ENCODE measurements around the gene TTBK2.

Gene TTBK2

DNA sequence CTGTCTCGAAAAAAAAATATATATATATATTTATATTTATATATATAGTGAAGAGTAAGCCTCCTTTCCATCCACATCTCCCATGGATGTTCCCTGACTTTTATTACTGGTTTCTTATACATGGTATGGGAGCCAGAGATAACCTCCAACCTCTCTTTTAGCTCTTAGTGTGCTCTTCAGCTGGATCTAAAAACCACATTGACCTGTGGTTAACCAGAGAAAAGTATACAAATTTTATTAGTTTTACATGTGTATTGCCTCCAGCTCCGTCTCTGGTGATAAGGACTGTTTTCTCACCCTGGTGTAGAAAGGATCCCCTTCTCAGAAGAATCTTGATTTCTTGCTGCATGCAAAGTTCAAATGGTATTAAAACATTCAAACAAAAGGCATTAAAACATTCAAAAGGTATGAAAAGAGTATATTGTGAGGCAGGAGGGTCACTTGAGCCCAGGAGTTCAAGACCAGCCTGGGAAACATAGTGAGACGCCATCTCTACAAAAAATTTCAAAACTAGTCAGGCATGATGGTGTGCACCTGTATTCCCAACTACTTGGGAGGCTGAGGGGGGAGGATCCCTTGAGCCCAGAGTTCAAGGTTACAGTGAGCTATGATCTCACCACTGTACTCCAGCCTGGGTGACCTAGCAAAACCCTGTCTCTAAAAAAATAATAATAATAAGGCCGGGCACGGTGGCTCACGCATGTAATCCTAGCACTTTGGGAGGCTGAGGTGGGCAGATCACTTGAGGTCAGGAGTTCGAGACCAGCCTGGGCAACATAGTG is 13.5 kb upstream of the TTBK2 start:
- TF ChIP-seq, protein P1, sequence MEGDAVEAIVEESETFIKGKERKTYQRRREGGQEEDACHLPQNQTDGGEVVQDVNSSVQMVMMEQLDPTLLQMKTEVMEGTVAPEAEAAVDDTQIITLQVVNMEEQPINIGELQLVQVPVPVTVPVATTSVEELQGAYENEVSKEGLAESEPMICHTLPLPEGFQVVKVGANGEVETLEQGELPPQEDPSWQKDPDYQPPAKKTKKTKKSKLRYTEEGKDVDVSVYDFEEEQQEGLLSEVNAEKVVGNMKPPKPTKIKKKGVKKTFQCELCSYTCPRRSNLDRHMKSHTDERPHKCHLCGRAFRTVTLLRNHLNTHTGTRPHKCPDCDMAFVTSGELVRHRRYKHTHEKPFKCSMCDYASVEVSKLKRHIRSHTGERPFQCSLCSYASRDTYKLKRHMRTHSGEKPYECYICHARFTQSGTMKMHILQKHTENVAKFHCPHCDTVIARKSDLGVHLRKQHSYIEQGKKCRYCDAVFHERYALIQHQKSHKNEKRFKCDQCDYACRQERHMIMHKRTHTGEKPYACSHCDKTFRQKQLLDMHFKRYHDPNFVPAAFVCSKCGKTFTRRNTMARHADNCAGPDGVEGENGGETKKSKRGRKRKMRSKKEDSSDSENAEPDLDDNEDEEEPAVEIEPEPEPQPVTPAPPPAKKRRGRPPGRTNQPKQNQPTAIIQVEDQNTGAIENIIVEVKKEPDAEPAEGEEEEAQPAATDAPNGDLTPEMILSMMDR (IDR thresholded peaks at IDR 0.05), result no peak

DNA sequence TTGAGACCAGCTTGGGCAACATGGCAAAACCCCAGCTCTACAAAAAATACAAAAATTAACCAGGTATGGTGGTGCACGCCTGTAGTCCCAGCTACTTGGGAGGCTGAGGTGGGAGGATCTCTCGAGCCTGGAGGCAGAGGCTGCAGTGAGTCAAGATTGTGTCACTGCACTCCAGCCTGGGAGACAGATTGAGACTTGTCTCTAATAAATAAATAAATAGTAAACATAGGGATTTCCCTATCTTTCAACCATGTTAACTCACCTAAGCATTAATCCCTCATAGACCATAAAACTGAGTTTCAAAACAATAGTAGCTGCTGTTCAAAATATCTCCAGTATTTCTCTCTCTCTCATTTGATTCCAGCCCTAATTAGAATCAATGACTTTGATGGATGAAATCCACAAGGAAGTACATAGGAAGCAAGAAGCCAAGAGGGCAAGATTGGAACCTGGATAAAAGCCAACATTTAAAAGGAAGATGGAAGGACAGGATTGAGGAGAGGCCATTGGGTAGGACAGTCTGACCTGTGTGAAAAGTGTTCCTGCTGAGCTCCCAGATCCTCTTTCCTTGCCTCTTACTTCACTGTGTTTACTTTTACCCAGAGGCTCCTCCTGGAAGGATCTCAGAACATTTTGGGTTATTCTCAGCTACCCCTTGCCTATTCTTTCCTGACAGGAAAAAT is 12.4 kb upstream of the TTBK2 start:
- TF ChIP-seq, protein P1 (IDR thresholded peaks at IDR 0.05), result no peak

DNA sequence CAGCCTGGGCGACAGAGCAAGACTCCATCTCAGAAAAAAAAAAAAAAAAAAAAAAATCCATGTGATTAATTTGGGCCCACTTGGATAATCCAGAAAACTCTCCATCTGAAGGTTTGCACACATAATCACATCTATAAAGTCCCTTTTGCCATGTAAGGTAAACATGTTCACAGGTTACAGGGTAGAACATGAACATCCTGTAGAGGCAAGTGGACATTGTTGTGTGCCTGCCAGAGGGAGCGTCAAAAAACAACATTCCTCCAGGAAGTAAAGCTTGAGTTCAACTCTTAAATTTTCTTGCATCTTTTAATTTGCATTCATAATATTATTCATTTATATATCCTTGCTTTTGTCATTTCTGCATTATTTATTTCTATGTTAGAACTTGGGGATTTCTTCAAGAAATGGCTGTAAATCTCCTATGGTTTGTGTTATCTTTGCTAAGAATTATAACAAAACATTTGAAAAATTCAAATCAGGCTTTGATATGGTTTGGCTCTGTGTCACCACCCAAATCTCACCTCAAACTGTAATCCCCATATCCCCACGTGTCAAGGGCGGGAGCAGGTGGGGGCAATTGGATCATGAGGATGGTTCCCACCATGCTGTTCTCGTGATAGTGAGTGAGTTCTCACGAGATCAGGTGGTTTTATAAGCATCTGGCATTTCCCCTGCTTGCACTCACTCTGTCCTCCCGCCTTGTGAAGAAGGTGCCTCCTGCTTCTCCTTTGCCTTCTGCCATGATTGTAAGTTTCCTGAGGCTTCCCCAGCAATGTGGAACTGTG is 11.3 kb upstream of the TTBK2 start:
- TF ChIP-seq, protein P1 (IDR thresholded peaks at IDR 0.05), result no peak

DNA sequence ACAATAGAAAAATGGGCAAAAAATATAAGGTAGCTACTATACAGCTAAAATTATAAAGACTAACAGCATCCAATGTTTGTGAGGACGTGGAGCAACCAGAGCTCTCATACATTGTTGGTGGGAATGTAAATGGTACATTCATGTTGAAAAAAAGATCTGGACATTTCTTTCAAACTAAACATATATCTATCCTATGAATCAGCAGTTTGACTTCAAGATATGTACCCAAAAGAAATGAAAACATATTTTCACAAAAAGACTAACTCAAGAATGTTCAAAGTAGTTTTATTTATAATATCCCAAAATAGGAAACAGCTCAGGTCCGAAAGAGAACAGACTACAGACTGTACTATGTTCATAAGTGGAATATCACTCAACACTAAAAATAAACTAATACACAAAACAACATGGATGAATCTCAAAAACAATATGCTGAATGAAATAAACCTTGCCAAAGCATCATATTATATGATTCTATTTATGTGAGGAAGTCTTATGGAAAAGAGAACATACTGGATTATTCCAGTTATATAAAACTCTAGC is 8.8 kb upstream of the TTBK2 start:
- TF ChIP-seq, protein P1 (IDR thresholded peaks at IDR 0.05), result no peak

DNA sequence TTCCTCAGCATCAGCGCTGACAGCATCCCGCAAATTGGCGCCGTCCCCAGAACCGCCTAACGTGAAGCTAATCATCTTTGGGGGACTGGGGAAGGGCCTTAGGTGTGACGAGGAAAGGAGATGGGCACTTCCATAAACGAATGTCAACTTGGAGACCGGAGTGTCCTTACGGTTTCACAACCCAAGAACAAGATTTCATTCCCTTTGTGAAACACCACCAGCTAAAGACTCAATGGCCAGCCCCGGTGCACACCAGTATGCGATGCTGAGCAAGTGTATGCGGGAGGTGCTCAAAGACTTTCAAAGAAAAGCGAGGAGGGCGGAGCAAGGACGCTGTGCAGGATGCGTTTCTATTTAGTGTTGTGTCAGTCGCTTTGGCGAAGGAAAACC is 759 bp upstream of the TTBK2 start:
- TF ChIP-seq, protein P1 (IDR thresholded peaks at IDR 0.05), result no peak

DNA sequence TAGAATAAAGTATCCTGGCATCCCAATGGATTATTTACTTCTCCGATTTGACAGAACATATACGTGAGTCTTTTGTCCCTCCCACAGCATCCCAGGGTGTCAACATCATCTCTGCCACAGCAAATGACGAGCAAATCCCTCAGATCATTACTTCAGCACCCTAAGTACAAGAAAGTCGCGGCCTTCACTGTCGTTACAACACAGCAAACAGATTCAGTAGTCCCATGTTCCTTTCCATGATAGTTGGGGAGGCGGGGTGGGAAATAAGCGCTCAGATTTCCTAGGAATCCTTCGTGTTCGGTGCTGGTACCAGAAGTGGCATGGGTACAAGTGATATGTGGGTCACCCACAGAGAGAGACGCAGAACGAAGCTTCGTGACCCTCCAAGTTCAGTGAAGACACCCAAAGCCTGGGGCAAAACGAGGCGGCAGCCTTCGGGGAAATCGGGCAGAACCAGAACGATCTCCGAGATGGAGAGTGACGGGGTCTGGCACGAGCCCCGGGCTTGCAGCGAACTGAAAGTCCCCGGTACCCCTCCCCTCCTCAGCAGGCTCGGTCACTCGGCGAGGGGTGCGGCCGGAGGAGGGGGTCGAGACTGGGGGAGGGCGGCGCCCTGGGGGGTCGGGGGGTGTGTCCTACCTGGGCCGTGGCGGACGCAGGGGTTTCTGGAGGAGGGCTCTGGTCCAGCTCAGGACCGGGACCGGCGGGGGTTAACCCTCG is 619 bp downstream of the TTBK2 start:
- TF ChIP-seq, protein P1 (IDR thresholded peaks at IDR 0.05), result no peak

DNA sequence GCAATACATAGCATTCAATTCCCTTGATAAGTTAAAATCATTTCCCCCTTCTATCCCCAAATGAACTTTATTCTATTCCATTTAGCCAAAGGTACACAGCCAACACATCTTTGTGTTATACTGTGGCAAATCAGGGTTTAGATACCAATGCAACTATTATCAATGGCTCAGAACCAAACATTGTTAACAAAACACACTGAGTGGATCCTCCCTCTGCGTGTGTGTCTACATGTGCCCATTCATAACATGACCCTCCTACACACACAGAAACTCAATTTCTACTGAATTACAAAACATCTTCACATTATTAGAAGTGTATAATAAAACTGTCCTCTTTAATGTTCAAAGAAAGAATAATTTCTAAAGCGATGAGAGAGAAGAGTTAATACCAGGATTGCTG is 1.3 kb downstream of the TTBK2 start:
- TF ChIP-seq, protein P1 (IDR thresholded peaks at IDR 0.05), result no peak

Data from LNCAP (cell line).